ENCODE measurements around the gene YIPF1.
A peak's percentile ranks its signal among the peaks of the same experiment; 100 is the strongest.
"Not testable (repeated sequence)": the region's sequence is repeated elsewhere in the genome, so short reads cannot be mapped to it uniquely, and the experiment has no call there.

The YIPF1 gene

GRCh38 chr1:53890522-53890941 lies 935 bp upstream of the YIPF1 start:
- H3K4me3 ChIP-seq (ENCODE audit: low read depth, low read length) = no peak overlapping the region
- DNase-seq (ENCODE audit: low read depth) = no peak
- TF ChIP-seq CTCF (IDR thresholded peaks at IDR 0.05; ENCODE audit: control insufficient read depth, extremely low read depth, insufficient read depth) = no peak

- no peak for DNase-seq (ENCODE audit: low read depth)
- TF ChIP-seq CTCF (IDR thresholded peaks at IDR 0.05; ENCODE audit: control insufficient read depth, extremely low read depth, insufficient read depth) = no peak
- peak overlapping the region; percentile 96 for H3K4me3 ChIP-seq (ENCODE audit: low read depth, low read length)
Measured at GRCh38 chr1:53888681-53889080, 916 bp downstream of the YIPF1 start.

- not testable (repeated sequence) for H3K4me3 ChIP-seq (ENCODE audit: low read depth, low read length); DNase-seq (ENCODE audit: low read depth)
Measured at GRCh38 chr1:53883600-53883999, 6.0 kb downstream of the YIPF1 start.

- not testable (repeated sequence) for DNase-seq (ENCODE audit: low read depth); H3K4me3 ChIP-seq (ENCODE audit: low read depth, low read length)
Measured at GRCh38 chr1:53881853-53882252, 7.7 kb downstream of the YIPF1 start.

GRCh38 chr1:53878492-53879105 lies 11.0 kb downstream of the YIPF1 start:
- DNase-seq (ENCODE audit: low read depth) = peak; percentile 37
- peak; percentile 69 for TF ChIP-seq CTCF (IDR thresholded peaks at IDR 0.05; ENCODE audit: control insufficient read depth, extremely low read depth, insufficient read depth)
- no peak overlapping the region for H3K4me3 ChIP-seq (ENCODE audit: low read depth, low read length)

GRCh38 chr1:53875150-53875549 lies 14.4 kb downstream of the YIPF1 start:
- DNase-seq (ENCODE audit: low read depth); H3K4me3 ChIP-seq (ENCODE audit: low read depth, low read length): not testable (repeated sequence)

GRCh38 chr1:53871773-53872484 lies 17.7 kb downstream of the YIPF1 start:
- no peak overlapping the region for H3K4me3 ChIP-seq (ENCODE audit: low read depth, low read length)
- TF ChIP-seq CTCF (IDR thresholded peaks at IDR 0.05; ENCODE audit: control insufficient read depth, extremely low read depth, insufficient read depth) = no peak
- no peak for DNase-seq (ENCODE audit: low read depth)

GRCh38 chr1:53871221-53871620 lies 18.4 kb downstream of the YIPF1 start:
- no peak for TF ChIP-seq CTCF (IDR thresholded peaks at IDR 0.05; ENCODE audit: control insufficient read depth, extremely low read depth, insufficient read depth)
- DNase-seq (ENCODE audit: low read depth) = no peak
- H3K4me3 ChIP-seq (ENCODE audit: low read depth, low read length) = no peak overlapping the region
